Endothelial cell of umbilical vein (primary cell): Measurements from ENCODE around the gene TMEM38A. TPM values are rescaled to one million over a fixed set of nuclear protein-coding genes. Genes with fewer than 3 reads are reported as not detected.
"Not testable (repeated sequence)": the region's sequence is repeated elsewhere in the genome, so short reads cannot be mapped to it uniquely, and the experiment has no call there.

Experiments used
- BruUV-seq: library from RNA; stranded (reverse); fragments of 400-500 nt; replicated peaks from 2 replicates; lab custom pipeline; 2021; lab: Mats Ljungman, UMichigan
- CTCF ChIA-PET: fragments of 300-600, 350-600 bp; sonication (Branson Sonifier 250); formaldehyde crosslinking; loops from one replicate; lab custom pipeline; 2021; ENCODE audit warnings: antibody characterized with exemption, inconsistent platforms; lab: Charles Lee
- POLR2A ChIA-PET: fragments of 300-600, 350-600 bp; sonication (Branson Sonifier 250); formaldehyde crosslinking; loops from one replicate; lab custom pipeline; 2021; ENCODE audit warnings: antibody characterized with exemption, inconsistent platforms; lab: Charles Lee
- DNase-seq: peaks from one replicate; pipeline ENCODE4 v3.0.0-alpha.2; 2011; ENCODE audit warnings: low read depth, low spot score
- FAIRE-seq: peaks from 2 replicates; lab custom pipeline; 2011; peaks lifted over from hg19 to GRCh38; lab: Jason Lieb, UNC
- H2AFZ ChIP-seq: 2 replicates; pipeline ENCODE4 v1.6.0; 2012; ENCODE audit warnings: low read depth, low read length, control low read depth, inconsistent platforms
- H3K27ac ChIP-seq: 2 replicates; pipeline ENCODE4 v1.5.1; 2011; ENCODE audit warnings: low read depth, mild to moderate bottlenecking, control low read depth, low read length, moderate library complexity; ENCODE audit not compliant: insufficient read depth
- H3K27me3 ChIP-seq, 2 experiments: 2 replicates each; pipeline versions ENCODE4 v1.6.0 to v1.6.1; 2011; ENCODE audit warnings: low read length in 2 of 2, mixed read lengths in 1 of 2; ENCODE audit not compliant: control insufficient read depth in 2 of 2, insufficient read depth in 2 of 2
- H3K36me3 ChIP-seq, 2 experiments: 2 replicates in 1 of 2; 3 replicates in 1 of 2; pipeline ENCODE4 v1.5.1; 2011; ENCODE audit warnings: low read length in 2 of 2, mild to moderate bottlenecking in 1 of 2, moderate library complexity in 1 of 2; ENCODE audit not compliant: control insufficient read depth in 2 of 2, insufficient read depth in 2 of 2; ENCODE audit errors: extremely low read depth in 1 of 2
- H3K4me1 ChIP-seq: 3 replicates; pipeline ENCODE4 v1.5.1; 2011; ENCODE audit warnings: mild to moderate bottlenecking, low read length; ENCODE audit not compliant: control insufficient read depth, insufficient read depth; ENCODE audit errors: extremely low read depth
- H3K4me2 ChIP-seq: 2 replicates; pipeline ENCODE4 v1.6.1; 2011; ENCODE audit warnings: low read length, control low read depth, mixed read lengths; ENCODE audit not compliant: insufficient read depth
- H3K4me3 ChIP-seq, 3 experiments: fragments of 200-600 bp in 1 of 3; sonication (generic), shearing (Covaris generic) in 1 of 3; replicated peaks in 1 of 3; 2 replicates each; pipeline ENCODE4 v1.5.1; 2011 to 2016; ENCODE audit warnings: control low read depth in 3 of 3, low read length in 3 of 3, mild to moderate bottlenecking in 2 of 3, inconsistent platforms in 1 of 3, low read depth in 1 of 3, moderate library complexity in 1 of 3; ENCODE audit not compliant: insufficient read depth in 1 of 3
- H3K79me2 ChIP-seq: 2 replicates; pipeline ENCODE4 v1.6.0; 2012; ENCODE audit warnings: low read length, inconsistent platforms; ENCODE audit not compliant: control insufficient read depth, insufficient read depth
- H3K9ac ChIP-seq: replicated peaks from 2 replicates; pipeline ENCODE3; 2011; ENCODE audit warnings: low read length, control low read depth; ENCODE audit not compliant: insufficient read depth; ENCODE audit errors: extremely low read depth
- H3K9me1 ChIP-seq: replicated peaks from 3 replicates; pipeline ENCODE4 v1.6.0; 2011; ENCODE audit warnings: mild to moderate bottlenecking, low read length; ENCODE audit not compliant: control insufficient read depth, insufficient read depth; ENCODE audit errors: extremely low read depth
- H3K9me3 ChIP-seq: replicated peaks from 2 replicates; pipeline ENCODE4 v1.5.1; 2012; ENCODE audit warnings: low read length, inconsistent platforms; ENCODE audit not compliant: control insufficient read depth, insufficient read depth
- H4K20me1 ChIP-seq: replicated peaks from 2 replicates; pipeline ENCODE3; 2011; ENCODE audit warnings: mild to moderate bottlenecking, low read length; ENCODE audit not compliant: control insufficient read depth, insufficient read depth; ENCODE audit errors: extremely low read depth
- EZH2 ChIP-seq: IDR thresholded peaks from 2 replicates; pipeline ENCODE4 v1.6.1; 2012; ENCODE audit warnings: borderline replicate concordance, low read depth, mild to moderate bottlenecking, moderate library complexity, low read length, inconsistent platforms; ENCODE audit not compliant: severe bottlenecking
- FOS ChIP-seq: IDR thresholded peaks from 2 replicates; pipeline ENCODE4 v1.6.1; 2011; ENCODE audit warnings: mild to moderate bottlenecking, low read length, moderate library complexity, borderline replicate concordance; ENCODE audit not compliant: insufficient read depth
- GATA2 ChIP-seq: IDR thresholded peaks from 2 replicates; pipeline ENCODE4 v1.7.0; 2011; ENCODE audit warnings: low read depth, mild to moderate bottlenecking, moderate library complexity, mixed read lengths, low read length; ENCODE audit not compliant: insufficient read length, insufficient read depth
- JUN ChIP-seq: IDR thresholded peaks from 2 replicates; pipeline ENCODE4 v1.6.1; 2011; ENCODE audit warnings: borderline replicate concordance, low read depth; ENCODE audit not compliant: insufficient read length, insufficient read depth
- MYC ChIP-seq: IDR thresholded peaks from one replicate; pipeline ENCODE4 v1.6.1; 2011; ENCODE audit warnings: mild to moderate bottlenecking, low read depth, low read length
- POLR2A ChIP-seq: IDR thresholded peaks from 2 replicates; pipeline ENCODE4 v1.6.1; 2012; ENCODE audit warnings: low read depth, mild to moderate bottlenecking, control low read depth, low read length
- POLR2AphosphoS5 ChIP-seq: IDR thresholded peaks from 2 replicates; pipeline ENCODE4 v1.6.1; 2012; ENCODE audit warnings: low read depth, mild to moderate bottlenecking, control low read depth, low read length, moderate library complexity; ENCODE audit not compliant: insufficient read depth
- dilution Hi-C: fragments of 300-500 bp; cut with MboI; formaldehyde crosslinking; loops from one replicate; pipeline ENCODE4 v1.15.0; 2019; ENCODE audit warnings: low sequenced_read_pairs; ENCODE audit not compliant: extremely low pct_ligation_motif_present
- intact Hi-C: fragments of 100-400 bp; cut with micrococcal nuclease; formaldehyde crosslinking; loops from one replicate; pipeline ENCODE4 v1.10.0; 2022
- polyA plus RNA-seq, 4 experiments: library from polyadenylated mRNA; depleted of rRNA in 3 of 4; stranded (reverse) in 3 of 4; unstranded in 1 of 4; fragments of >200 nt; gene quantifications; 2 replicates each; pipeline versions ENCODE4 v1.2.1 to v1.2.3, GENCODE V29; 2011 to 2012; ENCODE audit warnings: missing spikeins in 1 of 4
- total RNA-seq: library from RNA; stranded (reverse); gene quantifications from 2 replicates; pipeline ENCODE4 v1.2.3, GENCODE V29; 2021
- TF ChIP-seq, protein P1 (sequence below), 2 donors: IDR thresholded peaks; 1 replicate in 1 of 2; 2 replicates in 1 of 2; pipeline ENCODE4 v1.5.1; 2011; ENCODE audit warnings: low read length in 2 of 2, mild to moderate bottlenecking in 2 of 2, moderate library complexity in 2 of 2, control low read depth in 1 of 2, inconsistent platforms in 1 of 2, low read depth in 1 of 2; ENCODE audit not compliant: insufficient read depth in 1 of 2; ENCODE audit errors: extremely low read depth in 1 of 2
- TF ChIP-seq, protein P2 (sequence below): IDR thresholded peaks from 2 replicates; pipeline ENCODE4 v1.6.1; 2011; ENCODE audit not compliant: insufficient read depth, insufficient read length

TMEM38A gene
- total and polyA plus RNA-seq, 2 donors (not counting 3 experiments of a cell fraction or from before 2014, with no cell fraction given), result 1.6 TPM

DNA sequence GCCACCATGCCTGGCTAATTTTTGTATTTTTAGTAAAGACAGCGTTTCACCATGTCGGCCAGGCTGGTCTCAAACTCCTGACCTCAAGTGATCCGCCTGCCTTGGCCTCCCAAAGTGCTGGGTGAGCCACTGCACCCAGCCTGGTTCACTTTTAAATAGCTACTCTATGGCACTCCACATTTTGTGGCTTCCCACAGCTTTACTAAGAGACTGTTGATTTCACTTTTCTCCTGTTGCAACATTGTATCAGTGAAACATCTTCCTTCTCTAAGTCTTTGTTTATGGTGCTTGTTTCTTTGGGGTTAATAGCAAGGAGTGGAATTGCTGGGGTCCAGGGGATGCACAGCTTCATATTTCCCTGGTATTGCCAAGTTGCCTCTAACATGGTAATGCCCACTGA lies 12.3 kb downstream of the TMEM38A start:
- TF ChIP-seq EZH2 (no peak), FOS (no peak), POLR2A (no peak), JUN (no peak), GATA2 (no peak), MYC (no peak), POLR2AphosphoS5 (no peak)
- TF ChIP-seq, protein P1, sequence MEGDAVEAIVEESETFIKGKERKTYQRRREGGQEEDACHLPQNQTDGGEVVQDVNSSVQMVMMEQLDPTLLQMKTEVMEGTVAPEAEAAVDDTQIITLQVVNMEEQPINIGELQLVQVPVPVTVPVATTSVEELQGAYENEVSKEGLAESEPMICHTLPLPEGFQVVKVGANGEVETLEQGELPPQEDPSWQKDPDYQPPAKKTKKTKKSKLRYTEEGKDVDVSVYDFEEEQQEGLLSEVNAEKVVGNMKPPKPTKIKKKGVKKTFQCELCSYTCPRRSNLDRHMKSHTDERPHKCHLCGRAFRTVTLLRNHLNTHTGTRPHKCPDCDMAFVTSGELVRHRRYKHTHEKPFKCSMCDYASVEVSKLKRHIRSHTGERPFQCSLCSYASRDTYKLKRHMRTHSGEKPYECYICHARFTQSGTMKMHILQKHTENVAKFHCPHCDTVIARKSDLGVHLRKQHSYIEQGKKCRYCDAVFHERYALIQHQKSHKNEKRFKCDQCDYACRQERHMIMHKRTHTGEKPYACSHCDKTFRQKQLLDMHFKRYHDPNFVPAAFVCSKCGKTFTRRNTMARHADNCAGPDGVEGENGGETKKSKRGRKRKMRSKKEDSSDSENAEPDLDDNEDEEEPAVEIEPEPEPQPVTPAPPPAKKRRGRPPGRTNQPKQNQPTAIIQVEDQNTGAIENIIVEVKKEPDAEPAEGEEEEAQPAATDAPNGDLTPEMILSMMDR (IDR thresholded peaks at IDR 0.05; ENCODE audit: extremely low read depth in 1 of 2, insufficient read depth in 1 of 2, low read depth in 1 of 2, low read length in 2 of 2), result no peak
- TF ChIP-seq, protein P2, sequence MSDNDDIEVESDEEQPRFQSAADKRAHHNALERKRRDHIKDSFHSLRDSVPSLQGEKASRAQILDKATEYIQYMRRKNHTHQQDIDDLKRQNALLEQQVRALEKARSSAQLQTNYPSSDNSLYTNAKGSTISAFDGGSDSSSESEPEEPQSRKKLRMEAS, result no peak
- CTCF ChIA-PET, result interaction anchor here (1.4 to 1.5 kb wide), 3 partner anchors 9 to 12 kb away, joined by 3 to 8 read pairs (median 5); no protein-coding TSS in a partner anchor
- no peak for FAIRE-seq

DNA sequence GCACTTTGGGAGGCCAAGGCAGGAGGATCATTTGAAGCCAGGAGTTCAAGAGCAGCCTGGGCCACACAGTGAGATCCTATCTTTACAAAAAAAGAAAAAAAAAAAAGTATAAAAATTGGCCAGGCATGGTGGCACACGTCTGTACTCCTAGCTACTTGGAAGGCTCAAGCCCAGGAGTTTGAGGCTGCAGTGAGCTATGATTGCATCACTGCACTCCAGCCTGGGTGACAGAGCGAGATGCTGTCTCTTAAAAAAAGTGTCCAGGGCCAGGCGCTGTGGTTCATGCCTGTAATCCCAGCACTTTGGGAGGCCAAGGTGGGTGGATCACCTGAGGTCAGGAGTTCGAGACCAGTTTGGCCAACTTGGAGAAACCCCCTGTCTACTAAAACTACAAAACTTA lies 12.9 kb downstream of the TMEM38A start:
- H3K79me2 ChIP-seq, H3K27ac ChIP-seq, BruUV-seq, H4K20me1 ChIP-seq, H3K9ac ChIP-seq, H3K9me1 ChIP-seq, H3K9me3 ChIP-seq, H3K4me2 ChIP-seq, dilution Hi-C loops, H3K36me3 ChIP-seq, H3K4me1 ChIP-seq, POLR2A ChIA-PET, H2AFZ ChIP-seq, H3K4me3 ChIP-seq, CTCF ChIA-PET, H3K27me3 ChIP-seq, DNase-seq, FAIRE-seq, intact Hi-C loops: not testable (repeated sequence)

More for the DNA sequence above, 12.3 kb downstream of the TMEM38A start:
- Histone ChIP-seq H3K4me1 (no peaks in the 10 kb centered on the region), H3K4me3 (no peak overlapping the region), H3K79me2 (no peaks in the 10 kb centered on the region), H3K9me3 (no peaks in the 10 kb centered on the region), H3K4me2 (no peak overlapping the region), H3K27me3 (no peaks in the 10 kb centered on the region), H3K9me1 (no peaks in the 10 kb centered on the region), H3K36me3 (no peaks in the 10 kb centered on the region), H4K20me1 (no peaks in the 10 kb centered on the region), H2AFZ (no peak overlapping the region), H3K9ac (no peak overlapping the region), H3K27ac (no peak overlapping the region)
- POLR2A ChIA-PET, result no interaction called here
- intact Hi-C loops (no loop called here), dilution Hi-C loops (no loop called here)
- no TSS peak for BruUV-seq
- no peak for DNase-seq
